BE2C (cell line): ENCODE data around the gene PPP1R36.
"Not testable (repeated sequence)": the region's sequence is repeated elsewhere in the genome, so short reads cannot be mapped to it uniquely, and the experiment has no call there.

Experiments used
- DNase-seq: peaks from one replicate; pipeline ENCODE4 v3.0.0-alpha.2; 2020
- H3K27me3 ChIP-seq: fragments of 250-450 bp; sonication (Bioruptor Pico); 2 replicates; pipeline ENCODE4 v1.5.1; 2020; ENCODE audit warnings: mild to moderate bottlenecking
- H3K36me3 ChIP-seq: fragments of 250-450 bp; sonication (Bioruptor Pico); 2 replicates; pipeline ENCODE4 v1.5.1; 2020; ENCODE audit warnings: mild to moderate bottlenecking
- H3K4me1 ChIP-seq: fragments of 250-450 bp; sonication (Bioruptor Pico); 2 replicates; pipeline ENCODE4 v1.5.1; 2020
- H3K4me3 ChIP-seq: 2 replicates; pipeline ENCODE4 v1.5.1; 2011; ENCODE audit warnings: low read depth, low read length
- H3K9me3 ChIP-seq: fragments of 250-450 bp; sonication (Bioruptor Pico); 2 replicates; pipeline ENCODE4 v1.5.1; 2020
- CTCF ChIP-seq: IDR thresholded peaks from 2 replicates; pipeline ENCODE4 v1.5.1; 2012; ENCODE audit warnings: mild to moderate bottlenecking, low read depth, low read length

PPP1R36 gene

GRCh38 chr14:64611358-64612020, 61.7 kb downstream of the PPP1R36 start:
- DNase-seq: no peak
- H3K36me3 ChIP-seq: no peaks in the 10 kb centered on the region
- H3K4me1 ChIP-seq: no peaks in the 10 kb centered on the region
- 0 out of 2 replicates have a peak, but pooled peaks cover 4% of the 10 kb centered on the region for H3K9me3 ChIP-seq
- TF ChIP-seq CTCF: no peak
- no peak overlapping the region for H3K4me3 ChIP-seq
- no peaks in the 10 kb centered on the region for H3K27me3 ChIP-seq

- DNase-seq: no peak
- no peak for TF ChIP-seq CTCF
- H3K9me3 ChIP-seq: 0 out of 2 replicates have a peak, but pooled peaks cover 4% of the 10 kb centered on the region
- H3K4me1 ChIP-seq: no peaks in the 10 kb centered on the region
- no peaks in the 10 kb centered on the region for H3K36me3 ChIP-seq
- H3K4me3 ChIP-seq: no peak overlapping the region
- H3K27me3 ChIP-seq: no peaks in the 10 kb centered on the region
Measured at GRCh38 chr14:64612021-64612380, 62.2 kb downstream of the PPP1R36 start.

DNA sequence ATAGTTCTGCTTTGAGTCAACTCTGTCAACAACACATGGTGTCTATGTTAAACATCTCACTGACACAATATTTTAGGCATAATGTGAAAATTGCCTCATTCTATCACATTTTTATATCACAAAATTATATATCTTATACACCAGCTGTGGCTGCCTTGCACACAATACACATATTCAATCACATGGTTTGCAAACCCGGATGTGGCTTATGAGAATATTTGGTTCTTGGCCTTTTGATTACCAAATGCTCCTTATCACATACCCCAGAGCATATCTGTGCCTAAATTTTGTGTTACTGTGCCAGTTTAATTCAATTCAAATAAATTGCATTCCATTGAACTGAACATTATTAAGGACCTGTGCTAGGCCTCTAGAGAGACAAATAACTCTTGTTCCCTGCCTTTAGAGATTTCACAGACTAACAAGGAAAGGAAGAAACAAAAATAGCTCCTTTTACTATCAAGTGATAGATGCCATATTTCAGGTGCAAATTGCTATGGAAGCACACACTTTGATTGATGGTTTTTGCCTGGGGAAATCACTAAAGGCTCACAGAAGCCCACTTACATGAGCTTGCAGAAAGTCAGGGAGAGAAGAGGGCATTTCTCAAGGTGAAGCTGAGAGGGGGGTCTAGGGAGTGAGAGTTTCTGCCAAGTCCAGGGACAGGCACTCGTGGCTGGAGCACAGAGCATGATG, 63.4 kb downstream of the PPP1R36 start:
- H3K27me3 ChIP-seq: no peaks in the 10 kb centered on the region
- H3K4me3 ChIP-seq: no peak overlapping the region
- no peaks in the 10 kb centered on the region for H3K36me3 ChIP-seq

DNA sequence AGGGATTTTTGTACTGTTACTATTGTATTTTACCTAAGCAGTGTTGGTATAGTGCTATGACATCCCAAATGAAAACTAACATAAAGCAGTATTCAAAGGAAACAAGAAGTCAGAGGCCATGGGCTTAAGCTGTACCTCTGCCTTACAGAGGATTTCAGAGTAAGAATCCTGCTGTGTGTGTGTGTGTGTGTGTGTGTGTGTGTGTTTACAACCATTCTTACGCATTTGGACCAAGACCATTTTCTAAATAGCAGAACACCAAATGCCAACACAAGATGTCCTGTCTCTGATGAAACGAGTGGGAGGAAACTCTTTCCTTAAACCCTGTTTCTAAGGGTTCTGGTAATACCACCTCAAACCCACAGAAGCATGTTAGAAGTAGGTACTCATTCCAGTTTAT, 64.4 kb downstream of the PPP1R36 start:
- no peak for DNase-seq
- Histone ChIP-seq H3K9me3 (0 out of 2 replicates have a peak, but pooled peaks cover 4% of the 10 kb centered on the region), H3K4me1 (no peaks in the 10 kb centered on the region), H3K4me3 (no peak overlapping the region), H3K27me3 (no peaks in the 10 kb centered on the region), H3K36me3 (no peaks in the 10 kb centered on the region)
- TF ChIP-seq CTCF: no peak

More for the DNA sequence above, 63.4 kb downstream of the PPP1R36 start:
- DNase-seq: no peak
- Histone ChIP-seq H3K9me3 (0 out of 2 replicates have a peak, but pooled peaks cover 4% of the 10 kb centered on the region), H3K4me1 (no peaks in the 10 kb centered on the region)
- no peak for TF ChIP-seq CTCF

DNA sequence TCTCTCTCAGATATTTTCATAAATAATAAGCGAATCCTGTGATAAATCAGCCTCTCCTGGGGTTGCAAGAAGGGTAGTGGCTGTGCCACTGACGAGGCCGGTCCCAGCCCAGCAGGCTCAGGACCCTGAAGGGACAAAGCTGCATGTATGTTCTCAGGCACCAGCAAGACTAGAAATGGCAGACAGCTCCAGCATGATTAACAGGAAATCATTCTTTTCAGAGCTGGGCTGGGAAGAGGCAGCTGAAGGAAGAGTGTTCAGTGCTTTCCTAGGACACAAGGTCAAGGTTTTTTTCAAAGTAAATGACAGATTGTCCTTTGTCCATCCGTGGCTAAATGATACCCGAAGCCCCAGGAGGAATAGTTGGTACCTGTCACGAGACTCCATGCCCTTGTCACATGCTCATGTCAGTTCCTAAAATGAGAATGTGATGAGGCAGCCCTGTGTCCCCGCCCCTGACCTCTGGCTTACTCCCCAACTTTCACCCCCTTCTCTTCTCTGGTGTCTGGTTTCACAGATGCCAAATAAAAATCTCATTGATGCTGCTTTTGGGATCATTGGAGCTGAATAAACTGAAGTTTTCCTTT, 65.1 kb downstream of the PPP1R36 start:
- Histone ChIP-seq H3K4me1 (no peaks in the 10 kb centered on the region), H3K27me3 (no peaks in the 10 kb centered on the region), H3K4me3 (no peak overlapping the region), H3K9me3 (0 out of 2 replicates have a peak, but pooled peaks cover 4% of the 10 kb centered on the region), H3K36me3 (no peaks in the 10 kb centered on the region)
- DNase-seq: no peak
- TF ChIP-seq CTCF: no peak

GRCh38 chr14:64617872-64618408, 68.2 kb downstream of the PPP1R36 start:
- H3K27me3 ChIP-seq, H3K4me1 ChIP-seq, H3K4me3 ChIP-seq, H3K36me3 ChIP-seq, DNase-seq, H3K9me3 ChIP-seq: not testable (repeated sequence)
